ENCODE results near the gene UBA5.
A peak's percentile ranks its signal among the peaks of the same experiment; 100 is the strongest.

UBA5 gene

DNA sequence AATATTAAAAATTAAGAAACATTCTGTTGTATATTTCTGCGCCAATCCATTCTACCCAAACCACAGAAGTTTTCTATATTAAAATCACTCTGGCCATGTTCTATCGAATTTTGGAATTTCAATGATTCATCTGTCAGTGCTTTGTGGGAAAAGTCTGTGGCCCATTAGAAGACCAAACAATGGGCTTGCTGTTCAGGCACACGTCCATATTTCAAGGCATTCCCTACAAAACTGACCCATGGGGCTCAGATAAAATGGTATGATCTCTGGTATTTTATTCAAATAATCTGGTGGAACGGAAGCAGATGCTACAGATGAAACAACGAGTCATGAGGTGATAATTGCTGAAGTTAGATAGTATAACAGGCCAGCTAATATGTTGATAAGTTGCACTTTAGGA, 49.6 kb downstream of the UBA5 start:
- Histone ChIP-seq H3K9me3 (no peaks in the 10 kb centered on the region), H3K4me3 (ENCODE audit: low read depth, low read length) (no peak overlapping the region), H3K4me1 (no peaks in the 10 kb centered on the region), H3K27me3 (no peaks in the 10 kb centered on the region), H3K36me3 (no peaks in the 10 kb centered on the region)
- no peak for DNase-seq
- TF ChIP-seq, protein P1, sequence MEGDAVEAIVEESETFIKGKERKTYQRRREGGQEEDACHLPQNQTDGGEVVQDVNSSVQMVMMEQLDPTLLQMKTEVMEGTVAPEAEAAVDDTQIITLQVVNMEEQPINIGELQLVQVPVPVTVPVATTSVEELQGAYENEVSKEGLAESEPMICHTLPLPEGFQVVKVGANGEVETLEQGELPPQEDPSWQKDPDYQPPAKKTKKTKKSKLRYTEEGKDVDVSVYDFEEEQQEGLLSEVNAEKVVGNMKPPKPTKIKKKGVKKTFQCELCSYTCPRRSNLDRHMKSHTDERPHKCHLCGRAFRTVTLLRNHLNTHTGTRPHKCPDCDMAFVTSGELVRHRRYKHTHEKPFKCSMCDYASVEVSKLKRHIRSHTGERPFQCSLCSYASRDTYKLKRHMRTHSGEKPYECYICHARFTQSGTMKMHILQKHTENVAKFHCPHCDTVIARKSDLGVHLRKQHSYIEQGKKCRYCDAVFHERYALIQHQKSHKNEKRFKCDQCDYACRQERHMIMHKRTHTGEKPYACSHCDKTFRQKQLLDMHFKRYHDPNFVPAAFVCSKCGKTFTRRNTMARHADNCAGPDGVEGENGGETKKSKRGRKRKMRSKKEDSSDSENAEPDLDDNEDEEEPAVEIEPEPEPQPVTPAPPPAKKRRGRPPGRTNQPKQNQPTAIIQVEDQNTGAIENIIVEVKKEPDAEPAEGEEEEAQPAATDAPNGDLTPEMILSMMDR (IDR thresholded peaks at IDR 0.05; ENCODE audit: low read depth, low read length): no peak

DNA sequence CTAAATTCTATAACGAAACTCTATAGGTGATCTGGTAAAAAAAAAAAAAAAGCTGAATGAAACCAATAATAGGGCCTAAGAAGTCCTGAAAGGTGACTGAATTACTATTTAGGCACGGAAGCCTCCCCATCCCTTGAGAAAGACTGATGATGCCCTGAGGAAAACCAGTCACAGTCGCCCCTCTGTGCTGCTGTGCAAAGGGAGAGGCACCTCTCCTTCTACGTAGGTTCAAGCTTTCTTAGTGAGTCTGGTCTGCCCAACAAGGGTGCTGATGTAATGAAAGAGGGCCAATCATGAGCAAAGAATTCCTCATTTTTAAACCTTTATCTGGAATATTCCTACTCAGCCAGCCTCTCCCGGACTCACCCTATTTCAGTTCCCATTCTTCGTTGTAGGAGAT, 50.2 kb downstream of the UBA5 start:
- no peaks in the 10 kb centered on the region for H3K4me1 ChIP-seq
- H3K27me3 ChIP-seq: no peaks in the 10 kb centered on the region
- TF ChIP-seq, protein P1 (IDR thresholded peaks at IDR 0.05; ENCODE audit: low read depth, low read length): no peak
- no peaks in the 10 kb centered on the region for H3K36me3 ChIP-seq
- no peaks in the 10 kb centered on the region for H3K9me3 ChIP-seq
- H3K4me3 ChIP-seq (ENCODE audit: low read depth, low read length): no peak overlapping the region
- DNase-seq: no peak

DNA sequence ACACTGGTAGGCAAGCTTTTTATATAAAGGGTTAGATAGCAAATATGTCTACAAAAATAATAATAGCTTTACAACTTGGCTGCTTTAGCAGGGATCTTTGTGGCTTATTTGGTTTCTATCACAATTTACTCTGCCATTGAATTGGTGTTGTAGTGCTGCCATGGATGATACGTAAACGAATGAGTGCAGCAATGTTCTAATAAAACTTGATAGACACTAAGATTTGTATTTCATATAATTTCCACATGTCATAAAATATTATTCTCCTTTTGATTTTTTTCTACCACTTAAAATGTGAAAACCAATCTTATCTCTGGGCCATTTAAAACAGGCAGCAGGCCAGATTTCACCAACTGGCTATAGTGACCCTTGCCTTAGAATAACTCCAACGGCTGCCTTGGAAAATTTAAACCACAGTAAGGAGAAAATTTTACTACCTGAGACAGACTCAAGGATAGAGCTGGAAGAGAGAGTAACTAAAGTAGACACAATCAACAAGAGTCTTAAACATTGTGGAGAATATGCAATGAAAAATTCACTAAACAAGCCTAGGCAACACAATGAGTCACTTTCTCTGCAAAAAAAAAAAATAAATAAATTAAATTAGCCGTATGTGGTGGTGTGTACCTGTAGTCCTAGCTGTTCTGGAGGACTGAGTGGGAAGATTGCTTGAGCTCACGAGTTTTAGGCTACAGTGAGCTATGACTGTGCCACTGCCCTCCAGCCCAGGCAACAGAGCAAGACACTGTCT, 54.0 kb downstream of the UBA5 start:
- Histone ChIP-seq H3K9me3 (no peaks in the 10 kb centered on the region), H3K4me3 (ENCODE audit: low read depth, low read length) (no peak overlapping the region), H3K4me1 (peaks cover 4% of the 10 kb centered on the region; the same call in 1 of the 2 replicates), H3K27me3 (no peaks in the 10 kb centered on the region), H3K36me3 (no peaks in the 10 kb centered on the region)
- TF ChIP-seq, protein P1 (IDR thresholded peaks at IDR 0.05; ENCODE audit: low read depth, low read length): no peak
- DNase-seq: no peak

DNA sequence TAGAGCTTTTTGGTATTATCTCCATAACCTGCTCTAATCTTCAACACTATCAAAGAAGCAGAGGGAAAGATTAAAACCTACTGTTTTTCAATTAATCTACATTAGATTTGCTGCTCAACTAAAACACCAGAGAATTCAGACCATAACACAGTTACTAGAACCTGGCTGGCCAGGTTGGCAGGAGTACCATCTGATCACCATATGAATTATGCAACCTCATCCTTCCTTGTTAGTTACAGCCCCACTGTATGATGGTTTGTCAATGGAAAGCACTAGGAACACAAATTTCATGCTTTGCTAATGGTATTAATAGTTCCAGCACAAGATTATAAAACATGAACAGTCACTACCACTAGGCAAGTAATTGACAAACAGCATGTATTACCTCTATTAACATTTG, 56.2 kb downstream of the UBA5 start:
- TF ChIP-seq, protein P1 (IDR thresholded peaks at IDR 0.05; ENCODE audit: low read depth, low read length): no peak
- H3K9me3 ChIP-seq: no peaks in the 10 kb centered on the region
- no peak overlapping the region for H3K4me3 ChIP-seq (ENCODE audit: low read depth, low read length)
- H3K36me3 ChIP-seq: no peaks in the 10 kb centered on the region
- peaks cover 7% of the 10 kb centered on the region; the same call in 1 of the 2 replicates for H3K4me1 ChIP-seq
- H3K27me3 ChIP-seq: no peaks in the 10 kb centered on the region
- DNase-seq: no peak

DNA sequence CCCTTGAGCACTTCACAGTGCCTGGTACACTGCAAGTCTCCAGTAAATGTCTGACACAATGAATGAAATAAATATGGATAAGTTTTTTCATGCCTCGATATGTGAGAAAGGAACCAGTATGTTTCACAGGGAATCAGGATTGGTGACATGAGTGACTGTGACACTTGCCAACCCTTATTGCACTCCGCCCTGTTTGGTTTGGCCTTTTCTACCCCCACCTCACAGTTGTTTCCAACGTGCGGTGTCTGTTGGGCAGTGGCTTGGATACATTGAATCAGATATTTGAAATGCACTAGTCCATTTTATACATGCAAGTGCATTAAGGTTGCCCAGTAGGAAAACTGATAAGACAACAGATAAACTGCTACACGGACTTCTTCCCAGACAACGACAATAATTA, 60.1 kb downstream of the UBA5 start:
- Histone ChIP-seq H3K4me3 (ENCODE audit: low read depth, low read length) (no peak overlapping the region), H3K36me3 (no peaks in the 10 kb centered on the region), H3K4me1 (peaks cover 8% of the 10 kb centered on the region; the same call in 1 of the 2 replicates), H3K27me3 (no peaks in the 10 kb centered on the region), H3K9me3 (no peaks in the 10 kb centered on the region)
- no peak for DNase-seq
- TF ChIP-seq, protein P1 (IDR thresholded peaks at IDR 0.05; ENCODE audit: low read depth, low read length): no peak

DNA sequence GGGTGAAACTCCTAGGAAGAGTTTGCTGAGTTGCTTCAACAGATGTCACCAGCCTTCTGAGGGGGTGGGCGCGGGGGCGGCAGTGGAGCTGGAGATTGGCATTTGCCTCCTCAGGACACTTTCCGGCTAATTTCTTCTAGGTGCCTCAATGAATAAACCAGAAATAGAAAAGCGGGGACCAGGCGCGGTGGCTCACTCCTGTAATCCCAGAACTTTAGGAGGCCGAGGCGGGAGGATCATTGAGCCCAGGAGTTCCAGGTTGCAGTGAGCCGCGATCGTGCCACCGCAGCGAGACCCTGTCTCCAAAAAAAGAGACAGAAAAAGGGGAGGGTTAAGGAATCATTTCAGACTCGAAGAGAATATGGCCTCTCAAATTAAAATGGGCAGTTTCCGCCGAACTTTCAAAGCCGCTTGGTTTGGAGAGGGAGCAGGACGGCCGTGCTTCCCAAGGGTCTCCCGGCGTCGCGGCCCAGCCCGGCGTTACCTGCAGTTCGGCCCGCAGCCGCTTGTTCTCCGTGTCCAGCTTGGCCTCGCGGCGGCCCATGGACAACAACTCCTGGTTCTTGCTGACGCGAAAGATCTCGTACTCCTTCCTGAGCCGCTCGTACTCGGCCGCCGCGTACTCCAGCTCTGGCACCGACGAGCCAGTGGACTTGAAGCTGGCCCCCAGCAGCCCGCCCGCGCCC, 61.5 kb downstream of the UBA5 start:
- TF ChIP-seq, protein P1 (IDR thresholded peaks at IDR 0.05; ENCODE audit: low read depth, low read length): 0 out of 2 replicates have a peak, but pooled peaks have one; percentile 10
- no peaks in the 10 kb centered on the region for H3K27me3 ChIP-seq
- DNase-seq: peak; percentile 74

More for the DNA sequence above, 61.5 kb downstream of the UBA5 start:
- peaks cover 5% of the 10 kb centered on the region for H3K4me1 ChIP-seq
- no peaks in the 10 kb centered on the region for H3K9me3 ChIP-seq
- H3K4me3 ChIP-seq (ENCODE audit: low read depth, low read length): peak overlapping the region; percentile 54
- H3K36me3 ChIP-seq: no peaks in the 10 kb centered on the region

All from BE2C (cell line).